ENCODE results near the gene CDKAL1. TPM values are rescaled to one million over a fixed set of nuclear protein-coding genes. Genes with fewer than 3 reads are reported as not detected.

CDKAL1 gene
- total RNA-seq, 2 donors from 2014 or later = 23.5 to 26.4 TPM

- peaks cover 16% of the 10 kb centered on the region for H3K36me3 Mint-ChIP-seq (ENCODE audit: low read depth)
- no peak overlapping the region for H3K27ac Mint-ChIP-seq
- H3K4me3 ChIP-seq (ENCODE audit: low read length) = no peak overlapping the region
- H3K27me3 ChIP-seq (ENCODE audit: control insufficient read depth, insufficient read depth, low read length, poor library complexity, severe bottlenecking) = no peaks in the 10 kb centered on the region
- WGBS, 2 experiments (ENCODE audit: insufficient coverage in 1 of 2, insufficient read length in 1 of 2) = 86% methylated on average over 2 of the region's 3 CpGs; no CpG with 5 or more reads in 1 of the 2 experiments
- H3K27me3 Mint-ChIP-seq (ENCODE audit: insufficient read depth) = no peaks in the 10 kb centered on the region
- H3K9me3 Mint-ChIP-seq = peaks cover 2% of the 10 kb centered on the region
- no peaks in the 10 kb centered on the region for H3K4me1 ChIP-seq (ENCODE audit: control insufficient read depth, insufficient read depth, low read length)
- TF ChIP-seq CTCF (conservative IDR thresholded peaks at IDR 0.05) = no peak
- H3K9ac ChIP-seq (ENCODE audit: extremely low read depth, low read length, poor library complexity, severe bottlenecking) = no peak overlapping the region
- H3K27ac ChIP-seq (ENCODE audit: low read depth, low read length) = no peak overlapping the region
- H3K9me3 ChIP-seq (ENCODE audit: control insufficient read depth, low read length) = peaks cover 9% of the 10 kb centered on the region
- DNase-seq = no peak
- H3K36me3 ChIP-seq (ENCODE audit: control insufficient read depth, insufficient read depth, low read length) = peaks cover 6% of the 10 kb centered on the region
- no peak overlapping the region for H3K4me3 Mint-ChIP-seq
- peaks cover 3% of the 10 kb centered on the region for H3K4me1 Mint-ChIP-seq
Observed at GRCh38 chr6:20997143-20997769, 463.0 kb downstream of the CDKAL1 start.

- no peak overlapping the region for H3K27ac Mint-ChIP-seq
- 84 to 100% methylated on average over 2 to 3 of the region's 3 CpGs for WGBS, 2 experiments (ENCODE audit: insufficient coverage in 1 of 2, insufficient read length in 1 of 2)
- DNase-seq = no peak
Observed at GRCh38 chr6:20997770-20998147, 463.5 kb downstream of the CDKAL1 start.

GRCh38 chr6:20998748-20999448 lies 464.6 kb downstream of the CDKAL1 start:
- H3K4me3 ChIP-seq (ENCODE audit: low read length) = no peak overlapping the region
- Mint-ChIP-seq H3K4me3 (no peak overlapping the region), H3K4me1 (peaks cover 8% of the 10 kb centered on the region), H3K27me3 (ENCODE audit: insufficient read depth) (no peaks in the 10 kb centered on the region), H3K27ac (no peak overlapping the region), H3K9me3 (no peaks in the 10 kb centered on the region), H3K36me3 (ENCODE audit: low read depth) (peaks cover 18% of the 10 kb centered on the region)
- no peaks in the 10 kb centered on the region for H3K27me3 ChIP-seq (ENCODE audit: control insufficient read depth, insufficient read depth, low read length, poor library complexity, severe bottlenecking)
- H3K36me3 ChIP-seq (ENCODE audit: control insufficient read depth, insufficient read depth, low read length) = peaks cover 6% of the 10 kb centered on the region
- 85 to 86% methylated on average over 6 of the region's 6 CpGs for WGBS, 2 experiments (ENCODE audit: insufficient coverage in 1 of 2, insufficient read length in 1 of 2)
- TF ChIP-seq CTCF (conservative IDR thresholded peaks at IDR 0.05) = no peak
- no peak overlapping the region for H3K9ac ChIP-seq (ENCODE audit: extremely low read depth, low read length, poor library complexity, severe bottlenecking)
- no peak for DNase-seq
- peaks cover 9% of the 10 kb centered on the region for H3K9me3 ChIP-seq (ENCODE audit: control insufficient read depth, low read length)
- H3K4me1 ChIP-seq (ENCODE audit: control insufficient read depth, insufficient read depth, low read length) = no peaks in the 10 kb centered on the region
- no peak overlapping the region for H3K27ac ChIP-seq (ENCODE audit: low read depth, low read length)

More at GRCh38 chr6:20997770-20998147, 463.5 kb downstream of the CDKAL1 start:
- peaks cover 16% of the 10 kb centered on the region for H3K36me3 Mint-ChIP-seq (ENCODE audit: low read depth)
- no peak overlapping the region for H3K4me3 Mint-ChIP-seq
- TF ChIP-seq CTCF (conservative IDR thresholded peaks at IDR 0.05) = no peak
- Histone ChIP-seq H3K36me3 (ENCODE audit: control insufficient read depth, insufficient read depth, low read length) (peaks cover 6% of the 10 kb centered on the region), H3K9ac (ENCODE audit: extremely low read depth, low read length, poor library complexity, severe bottlenecking) (no peak overlapping the region), H3K27me3 (ENCODE audit: control insufficient read depth, insufficient read depth, low read length, poor library complexity, severe bottlenecking) (no peaks in the 10 kb centered on the region), H3K27ac (ENCODE audit: low read depth, low read length) (no peak overlapping the region), H3K4me1 (ENCODE audit: control insufficient read depth, insufficient read depth, low read length) (no peaks in the 10 kb centered on the region), H3K4me3 (ENCODE audit: low read length) (no peak overlapping the region), H3K9me3 (ENCODE audit: control insufficient read depth, low read length) (peaks cover 9% of the 10 kb centered on the region)
- peaks cover 3% of the 10 kb centered on the region for H3K4me1 Mint-ChIP-seq
- peaks cover 2% of the 10 kb centered on the region for H3K9me3 Mint-ChIP-seq
- no peaks in the 10 kb centered on the region for H3K27me3 Mint-ChIP-seq (ENCODE audit: insufficient read depth)

All from endodermal cell (in vitro differentiated cells).